GM21737 (cell line): ENCODE results near the gene IPO7.
A peak's percentile ranks its signal among the peaks of the same experiment; 100 is the strongest.
"Not testable (repeated sequence)": the region's sequence is repeated elsewhere in the genome, so short reads cannot be mapped to it uniquely, and the experiment has no call there.

Source experiments
- ATAC-seq: cut with Tn5 transposase; IDR thresholded peaks from one replicate; pipeline ENCODE4 v1.9.1; 2021; ENCODE audit warnings: mild to moderate bottlenecking, moderate library complexity; ENCODE audit not compliant: unreplicated experiment

IPO7 gene

DNA sequence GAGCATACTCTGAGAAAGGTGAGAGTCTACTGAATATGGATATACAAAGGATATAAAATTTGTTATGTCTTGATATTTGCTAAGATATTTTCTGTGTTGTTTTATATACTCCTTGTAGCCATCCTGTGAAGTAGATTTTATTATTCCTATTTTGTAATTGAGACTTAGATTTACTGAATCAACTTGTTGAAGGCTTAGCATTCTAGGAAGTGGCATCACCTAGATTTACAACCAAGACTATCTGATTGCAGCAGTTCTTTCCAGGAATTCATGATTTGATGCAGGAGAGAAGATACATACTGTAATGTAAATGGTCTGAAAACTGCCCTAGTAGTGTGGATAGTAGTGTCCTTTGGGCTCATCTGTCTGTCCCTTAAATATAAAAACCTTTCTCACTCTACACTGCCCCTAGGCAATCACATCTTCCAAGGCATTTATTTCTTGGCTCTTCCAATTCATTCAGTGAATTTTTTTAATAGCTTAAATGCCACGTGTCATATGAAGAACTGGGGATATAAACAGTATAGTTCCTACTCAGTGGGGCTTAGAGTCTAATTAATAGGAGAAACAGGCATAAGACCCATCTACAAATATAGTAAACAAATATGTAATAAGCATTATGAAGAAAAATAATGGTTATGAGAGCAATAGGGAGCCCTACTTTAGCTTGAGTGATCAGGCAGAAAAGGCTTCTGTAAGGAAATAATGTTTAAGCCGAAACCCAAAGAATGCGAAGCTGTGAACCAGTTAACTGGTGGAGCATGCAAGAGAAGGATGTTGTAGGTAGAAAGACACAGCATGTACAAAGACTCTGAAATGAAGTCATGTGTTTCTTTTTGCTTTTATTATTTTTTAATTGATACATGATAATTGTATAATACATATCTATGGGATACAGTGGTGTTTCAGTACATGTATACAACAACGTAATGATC lies 13.6 kb downstream of the IPO7 start:
- no peak for ATAC-seq

- ATAC-seq, result no peak
Measured at GRCh38 chr11:9399466-9399865, 15.0 kb downstream of the IPO7 start.

- ATAC-seq, result not testable (repeated sequence)
Measured at GRCh38 chr11:9401884-9402283, 17.4 kb downstream of the IPO7 start.

DNA sequence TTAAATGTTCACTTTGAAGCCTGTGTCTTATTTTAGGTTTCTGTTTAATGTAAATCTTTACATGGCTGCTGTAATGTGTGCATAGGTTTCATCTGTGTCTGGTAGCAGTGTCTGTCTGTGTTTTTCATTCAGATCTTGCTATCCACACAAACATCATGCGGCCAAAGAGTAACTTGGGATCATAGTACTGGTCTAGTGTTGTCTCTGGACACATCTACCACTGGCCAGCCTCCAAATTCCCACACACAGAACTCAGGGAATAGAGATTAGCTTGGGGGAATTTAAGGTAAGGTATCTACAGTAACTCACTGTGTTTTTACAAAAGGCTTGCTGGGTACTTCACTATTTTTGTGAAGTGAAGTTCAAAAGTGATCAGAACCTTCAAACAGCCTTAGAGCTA lies 44.3 kb downstream of the IPO7 start:
- ATAC-seq, result no peak

DNA sequence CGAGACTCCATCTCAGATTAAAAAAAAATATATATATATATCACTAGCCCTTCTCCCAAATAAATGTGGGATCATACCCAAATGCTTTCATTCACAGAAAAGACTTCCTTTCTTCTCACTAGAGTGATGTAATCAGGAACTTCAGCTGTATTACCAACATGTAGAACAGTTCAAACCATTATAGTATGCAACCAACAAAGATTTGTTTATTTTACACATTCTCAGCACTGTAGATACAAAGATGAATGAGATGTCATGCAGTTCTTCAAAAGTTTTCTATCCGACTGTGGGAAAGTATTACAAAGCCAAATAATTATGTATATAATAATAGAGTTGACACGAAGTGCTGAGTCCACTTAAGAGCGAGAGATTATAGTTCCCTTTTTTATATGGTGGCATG lies 54.2 kb downstream of the IPO7 start:
- ATAC-seq, result no peak

- no peak for ATAC-seq
Measured at GRCh38 chr11:9446230-9446629, 61.8 kb downstream of the IPO7 start.

GRCh38 chr11:9448576-9449352 lies 64.3 kb downstream of the IPO7 start:
- no peak for ATAC-seq

DNA sequence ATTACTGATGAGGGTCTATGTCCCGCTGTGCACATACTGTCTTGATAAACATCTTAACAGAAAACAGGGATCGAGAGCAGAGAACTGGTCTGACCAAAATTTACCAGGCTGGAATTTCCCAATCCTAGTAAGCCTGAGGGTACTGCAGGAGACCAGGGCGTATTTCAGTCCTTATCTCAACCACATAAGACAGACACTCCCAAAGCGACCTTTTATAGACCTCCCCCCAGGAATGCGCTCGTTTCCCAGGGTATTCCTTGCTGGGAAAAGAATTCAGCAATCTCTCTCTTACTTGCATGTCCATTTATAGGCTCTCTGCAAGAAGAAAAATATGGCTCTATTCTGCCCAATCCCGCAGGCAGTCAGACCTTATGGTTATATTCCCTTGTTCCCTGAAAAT lies 67.6 kb downstream of the IPO7 start:
- not testable (repeated sequence) for ATAC-seq

DNA sequence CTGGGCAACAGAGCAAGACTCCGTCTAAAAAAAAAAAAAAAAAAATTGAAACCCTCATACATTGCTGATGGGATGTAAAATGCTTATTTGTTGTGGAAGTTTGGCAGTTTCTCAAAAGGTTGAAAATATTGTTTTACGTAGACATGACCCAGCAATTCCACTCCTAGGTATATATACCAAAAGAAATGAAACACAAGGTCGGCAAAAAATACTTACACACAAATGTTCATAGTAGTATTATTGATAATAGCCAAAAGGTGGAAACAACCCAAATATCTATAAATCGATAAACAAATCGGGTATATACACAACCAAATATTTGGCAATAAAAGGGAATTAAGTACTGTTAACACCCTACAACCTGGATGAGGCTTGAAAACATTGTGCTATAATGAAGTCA lies 71.3 kb downstream of the IPO7 start:
- ATAC-seq, result no peak

DNA sequence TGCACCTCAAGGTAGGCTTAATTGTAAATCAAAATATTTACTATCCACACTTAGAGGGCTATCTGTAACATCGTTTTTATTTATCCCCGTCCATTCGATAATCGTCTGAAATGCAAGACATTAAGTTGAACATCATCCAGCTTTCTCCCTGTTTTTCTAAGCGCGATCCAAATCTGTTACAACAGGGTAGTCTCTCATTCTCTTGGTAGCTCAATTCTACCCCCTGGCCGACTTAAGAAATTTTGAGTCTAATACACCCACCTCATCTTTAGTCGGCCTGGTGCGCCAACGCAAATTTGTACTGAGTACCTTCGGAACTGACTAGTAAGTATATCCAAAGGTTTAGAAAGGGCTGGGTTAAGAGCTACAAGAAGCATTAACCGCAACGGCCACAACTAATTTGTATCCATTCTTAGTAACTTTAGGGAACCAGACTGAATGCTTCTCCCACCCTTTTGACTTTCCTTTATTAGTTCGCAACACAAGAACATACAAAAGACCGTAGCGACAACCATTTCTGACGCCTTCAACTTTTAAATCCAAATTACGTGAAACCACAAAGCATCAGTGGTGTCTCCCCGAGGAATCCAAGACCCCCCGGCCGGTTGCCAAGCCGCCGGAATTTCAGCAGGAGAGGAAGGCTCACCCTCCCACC lies 75.3 kb downstream of the IPO7 start:
- ATAC-seq, result no peak

DNA sequence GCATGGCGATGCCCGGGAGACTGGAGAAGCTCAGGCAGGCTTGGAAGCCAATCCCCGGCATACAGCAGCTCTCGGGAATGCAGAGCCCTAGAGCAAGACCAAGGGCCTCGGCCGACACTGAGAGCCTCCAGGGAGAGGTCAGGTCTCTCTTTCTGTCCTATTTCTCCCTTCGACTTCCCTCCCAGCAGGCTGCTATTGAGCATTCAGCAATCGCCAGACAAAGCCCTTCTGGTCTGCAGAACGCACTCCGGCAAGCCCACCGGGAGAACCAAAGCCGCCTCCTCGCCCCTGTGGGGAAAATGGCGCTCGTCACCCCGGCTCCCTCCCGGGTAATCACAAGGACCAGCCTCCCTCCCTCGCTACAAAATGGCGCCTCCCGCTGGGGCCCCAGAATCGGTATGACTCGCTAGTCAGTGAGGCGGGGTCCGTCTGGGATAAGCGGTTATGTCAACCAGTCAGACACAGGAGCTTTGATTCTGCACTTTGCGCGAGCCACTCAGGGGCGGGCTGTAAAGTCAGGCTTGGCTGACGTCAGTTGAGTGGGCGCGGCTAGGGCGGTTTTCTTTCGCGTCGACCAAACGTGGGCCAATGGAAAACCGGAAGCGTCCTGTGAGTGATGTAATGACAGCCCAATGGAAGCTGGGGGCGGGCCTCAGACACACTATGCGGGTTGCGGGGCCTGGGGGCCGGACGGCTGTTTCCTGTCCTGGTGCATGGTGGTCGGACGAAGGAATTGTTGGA lies 76.0 kb downstream of the IPO7 start, which contains the start of gene ZNF143:
TSS of gene ZNF143 (plus strand) at position 691 of the 741 bp plus-strand sequence. CDS start 10,297 bp downstream, outside the sequence.
- ATAC-seq, result peak; percentile 88

GRCh38 chr11:9461063-9461759 lies 76.8 kb downstream of the IPO7 start:
- ATAC-seq, result peak; percentile 53

DNA sequence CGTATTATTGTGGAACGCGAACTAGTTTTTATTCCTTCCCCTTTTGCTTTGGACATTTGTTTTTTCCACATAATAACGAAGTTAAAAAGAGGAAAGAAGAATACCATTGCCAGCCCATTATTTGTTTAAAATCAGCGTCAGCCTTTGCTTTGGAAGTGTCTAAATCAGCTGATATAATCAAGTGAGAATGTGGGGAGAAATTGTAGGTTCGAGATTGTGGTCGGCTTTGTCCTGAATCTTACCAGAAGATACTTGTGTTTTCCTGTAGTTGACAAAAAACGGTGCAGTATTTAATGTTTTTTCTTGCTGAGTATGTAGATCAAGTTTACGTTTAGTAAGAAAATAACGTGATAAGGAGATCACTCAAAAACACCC lies 77.3 kb downstream of the IPO7 start:
- no peak for ATAC-seq

DNA sequence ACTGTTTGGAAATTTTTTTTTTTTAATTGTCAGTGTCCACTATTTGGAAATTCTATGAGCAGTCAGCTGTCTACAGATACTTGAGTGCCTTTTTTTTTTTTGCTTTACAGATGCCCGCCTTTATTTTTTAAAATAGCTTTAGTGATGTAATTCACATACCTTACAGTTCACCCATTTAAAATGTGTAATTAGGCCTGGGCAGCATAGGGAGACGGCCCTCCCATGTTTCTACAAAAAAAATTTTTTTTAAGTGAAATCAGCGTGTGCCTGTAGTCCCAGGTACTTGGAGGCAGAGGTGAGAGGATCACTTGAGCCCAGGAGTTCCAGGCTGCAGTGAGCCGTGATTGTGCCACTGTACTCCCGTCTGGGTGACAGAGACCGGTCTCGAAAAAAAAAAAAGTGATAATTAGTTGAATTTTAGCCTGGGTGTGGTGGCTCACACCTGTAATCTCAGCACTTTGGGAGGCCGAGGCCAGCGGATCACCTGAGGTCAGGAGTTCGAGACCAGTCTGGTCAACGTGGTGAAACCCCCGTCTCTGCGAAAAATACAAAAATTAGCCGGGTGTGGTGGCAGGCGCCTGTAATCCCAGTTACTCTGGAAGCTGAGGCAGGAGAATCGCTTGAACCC lies 77.8 kb downstream of the IPO7 start:
- ATAC-seq, result no peak

GRCh38 chr11:9462806-9463537 lies 78.5 kb downstream of the IPO7 start:
- no peak for ATAC-seq

DNA sequence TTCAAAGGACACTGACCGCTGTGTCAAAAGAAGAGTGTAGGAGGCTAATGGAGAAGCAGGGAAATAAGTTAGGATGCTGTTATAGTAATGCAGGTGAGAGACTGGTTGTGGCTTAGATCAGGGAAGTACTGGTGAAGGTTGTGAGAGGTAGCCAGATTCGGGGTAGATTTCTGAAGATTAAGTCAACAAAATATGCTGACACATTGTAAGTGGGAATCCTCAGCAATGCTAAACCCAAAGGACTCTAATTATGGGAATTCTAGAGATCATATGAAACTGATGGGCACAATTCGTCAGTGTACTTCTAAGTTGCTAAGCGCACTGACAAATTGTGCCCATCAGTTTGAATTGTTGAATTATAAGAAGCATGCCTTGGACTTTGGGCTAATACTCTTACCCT lies 86.3 kb downstream of the IPO7 start:
- ATAC-seq, result no peak

DNA sequence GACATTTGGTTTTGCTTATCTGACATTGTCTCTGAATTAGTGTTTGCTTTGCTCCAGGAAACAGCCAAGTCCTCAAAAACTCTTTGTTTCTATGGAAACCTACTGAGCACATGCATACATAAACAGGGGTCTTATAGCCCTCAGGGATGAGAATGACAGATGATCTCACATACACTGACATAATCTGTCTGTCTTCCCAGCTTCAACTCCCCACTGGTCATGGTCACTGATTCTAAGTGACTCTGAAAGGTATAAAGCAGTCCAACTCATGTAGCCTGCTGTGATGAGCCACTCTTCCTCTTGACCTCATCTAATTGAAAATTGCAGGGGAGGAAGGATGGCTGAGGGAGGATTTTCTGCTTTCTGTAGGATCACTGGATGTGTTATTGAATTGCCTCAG lies 89.0 kb downstream of the IPO7 start:
- ATAC-seq, result no peak

- ATAC-seq, result no peak
Measured at GRCh38 chr11:9479899-9480298, 95.4 kb downstream of the IPO7 start.
